ENCODE data around the gene E2F4.

- TF ChIP-seq CTCF (conservative IDR thresholded peaks at IDR 0.05 in 1 of 2, IDR thresholded peaks at IDR 0.05 in 1 of 2; ENCODE audit: low read depth in 1 of 2, low read length in 2 of 2) = no peak
- no peak for TF ChIP-seq EZH2 (IDR thresholded peaks at IDR 0.05; ENCODE audit: low read length, missing control alignments)
Measured at GRCh38 chr16:67169011-67169451, 22.9 kb upstream of the E2F4 start.
